ENCODE data around the gene MRPL34.

- TF ChIP-seq CTCF (IDR thresholded peaks at IDR 0.05) (no peak), ZFX (IDR thresholded peaks at IDR 0.05; ENCODE audit: borderline replicate concordance) (no peak)
These were observed 21.5 kb downstream of the MRPL34 start for GRCh38 chr19:17327068-17327653.

Measured in 22Rv1 (cell line).